HEK293T (cell line): ENCODE measurements around the gene C3orf33.
A peak's percentile ranks its signal among the peaks of the same experiment; 100 is the strongest.

Source experiments
- CTCF ChIA-PET: fragments of 350-600 bp; formaldehyde crosslinking; extraction: SDS; loops from one replicate; lab custom pipeline; 2021; ENCODE audit warnings: antibody characterized with exemption, inconsistent platforms; lab: Yijun Ruan, JAX
- POLR2A ChIA-PET: fragments of 350-600 bp; formaldehyde crosslinking; extraction: SDS; loops from one replicate; lab custom pipeline; 2020; ENCODE audit warnings: antibody characterized with exemption, inconsistent platforms; lab: Yijun Ruan, JAX
- DNase-seq: peaks from one replicate; pipeline ENCODE4 v3.0.0; 2012; ENCODE audit warnings: mixed read lengths; ENCODE audit errors: extremely low spot score
- ARNT ChIP-seq: fragments of 450-650 bp; IDR thresholded peaks from 2 replicates; pipeline ENCODE4 v1.6.1; 2017; ENCODE audit warnings: mild to moderate bottlenecking
- BHLHE40 ChIP-seq: fragments of 450-650 bp; IDR thresholded peaks from 2 replicates; pipeline ENCODE4 v1.6.1; 2016; ENCODE audit warnings: mild to moderate bottlenecking, moderate library complexity, borderline replicate concordance
- CTBP1 ChIP-seq: fragments of 450-650 bp; IDR thresholded peaks from 2 replicates; pipeline ENCODE4 v1.6.1; 2016; ENCODE audit warnings: borderline replicate concordance
- ELF4 ChIP-seq: fragments of 450-650 bp; IDR thresholded peaks from 2 replicates; pipeline ENCODE4 v1.6.1; 2017; ENCODE audit warnings: antibody characterized with exemption
- FOXA1 ChIP-seq: fragments of 450-650 bp; IDR thresholded peaks from 2 replicates; pipeline ENCODE4 v1.6.1; 2016; ENCODE audit warnings: mild to moderate bottlenecking
- FOXK2 ChIP-seq: fragments of 450-650 bp; IDR thresholded peaks from 2 replicates; pipeline ENCODE4 v1.6.1; 2016; ENCODE audit warnings: mild to moderate bottlenecking
- FOXM1 ChIP-seq: fragments of 450-650 bp; IDR thresholded peaks from 2 replicates; pipeline ENCODE4 v1.6.1; 2017; ENCODE audit warnings: mild to moderate bottlenecking, borderline replicate concordance
- HDGF ChIP-seq: fragments of 450-650 bp; IDR thresholded peaks from 2 replicates; pipeline ENCODE4 v1.6.1; 2017; ENCODE audit warnings: antibody characterized with exemption, borderline replicate concordance
- L3MBTL2 ChIP-seq: fragments of 450-650 bp; conservative IDR thresholded peaks from 2 replicates; pipeline ENCODE4 v1.6.1; 2016; ENCODE audit warnings: mild to moderate bottlenecking
- LEF1 ChIP-seq: fragments of 450-650 bp; IDR thresholded peaks from 2 replicates; pipeline ENCODE4 v1.6.1; 2017; ENCODE audit warnings: mild to moderate bottlenecking, borderline replicate concordance
- NFRKB ChIP-seq: fragments of 450-650 bp; IDR thresholded peaks from 2 replicates; pipeline ENCODE4 v1.6.1; 2016; ENCODE audit warnings: mild to moderate bottlenecking, moderate library complexity
- PKNOX1 ChIP-seq: fragments of 450-650 bp; IDR thresholded peaks from 2 replicates; pipeline ENCODE4 v1.6.1; 2016
- SP1 ChIP-seq: fragments of 450-650 bp; IDR thresholded peaks from 2 replicates; pipeline ENCODE4 v1.6.1; 2017
- SUZ12 ChIP-seq: fragments of 450-650 bp; IDR thresholded peaks from 2 replicates; pipeline ENCODE4 v1.6.1; 2016; ENCODE audit warnings: mild to moderate bottlenecking
- TARDBP ChIP-seq: fragments of 450-650 bp; IDR thresholded peaks from 2 replicates; pipeline ENCODE4 v1.6.1; 2016
- ZNF384 ChIP-seq: fragments of 450-650 bp; IDR thresholded peaks from 2 replicates; pipeline ENCODE4 v1.6.1; 2016

The C3orf33 gene

GRCh38 chr3:155741101-155741500 is 65.0 kb downstream of the C3orf33 start:
- ChIA-PET CTCF (interaction anchor here (1.2 kb wide), 1 partner anchor 29 kb away, joined by 3 read pairs; no protein-coding TSS in a partner anchor), POLR2A (no interaction called here)

GRCh38 chr3:155739154-155739553 is 66.9 kb downstream of the C3orf33 start:
- no peak for DNase-seq
- ChIA-PET CTCF (no interaction called here), POLR2A (no interaction called here)
- TF ChIP-seq SUZ12 (no peak), ARNT (no peak), L3MBTL2 (0 out of 2 replicates have a peak, but pooled peaks have one; percentile 15), NFRKB (no peak), ZNF384 (no peak), PKNOX1 (peak; percentile 81), BHLHE40 (no peak), FOXA1 (no peak)

More at GRCh38 chr3:155741101-155741500, 65.0 kb downstream of the C3orf33 start:
- TF ChIP-seq L3MBTL2 = no peak
- TF ChIP-seq ARNT = no peak
- no peak for TF ChIP-seq FOXM1
- no peak for TF ChIP-seq SP1
- DNase-seq = no peak

GRCh38 chr3:155738580-155739076 is 67.5 kb downstream of the C3orf33 start:
- TF ChIP-seq ZNF384 (peak; percentile 61; the same call in 1 of the 2 replicates), FOXA1 (no peak), ELF4 (no peak)
- ChIA-PET CTCF (no interaction called here), POLR2A (no interaction called here)
- DNase-seq = no peak

- CTCF ChIA-PET = no interaction called here
- DNase-seq = no peak
- no peak for TF ChIP-seq HDGF
- TF ChIP-seq FOXK2 = no peak
- no peak for TF ChIP-seq ARNT
- TF ChIP-seq SUZ12 = no peak
- no peak for TF ChIP-seq LEF1
- no peak for TF ChIP-seq BHLHE40
- no peak for TF ChIP-seq ZNF384
- TF ChIP-seq CTBP1 = no peak
- TF ChIP-seq ELF4 = no peak
- no peak for TF ChIP-seq FOXA1
- TF ChIP-seq L3MBTL2 = no peak
- no peak for TF ChIP-seq FOXM1
- no peak for TF ChIP-seq SP1
- no peak for TF ChIP-seq TARDBP
- no peak for TF ChIP-seq PKNOX1
- TF ChIP-seq NFRKB = no peak
- POLR2A ChIA-PET = interaction anchor here (0.6 kb wide), 1 partner anchor 8 kb away, joined by 3 read pairs; no protein-coding TSS in a partner anchor
Measured at GRCh38 chr3:155737844-155738460, 68.1 kb downstream of the C3orf33 start.

- ChIA-PET CTCF (no interaction called here), POLR2A (no interaction called here)
- no peak for DNase-seq
- TF ChIP-seq CTBP1 = no peak
Measured at GRCh38 chr3:155736381-155736780, 69.7 kb downstream of the C3orf33 start.

GRCh38 chr3:155730843-155731242 is 75.2 kb downstream of the C3orf33 start:
- TF ChIP-seq HDGF (no peak), LEF1 (no peak), ELF4 (no peak), BHLHE40 (no peak), NFRKB (no peak), TARDBP (no peak), SP1 (no peak), FOXK2 (no peak), FOXM1 (no peak), PKNOX1 (no peak), ARNT (no peak), ZNF384 (no peak), SUZ12 (no peak), CTBP1 (no peak)
- no peak for DNase-seq
- ChIA-PET CTCF (no interaction called here), POLR2A (no interaction called here)

GRCh38 chr3:155727836-155728235 is 78.2 kb downstream of the C3orf33 start:
- POLR2A ChIA-PET = no interaction called here
- CTCF ChIA-PET = no interaction called here
- TF ChIP-seq FOXA1 (no peak), SUZ12 (no peak), ZNF384 (no peak), SP1 (no peak), L3MBTL2 (no peak), BHLHE40 (no peak)
- no peak for DNase-seq
